Karpas-422 (cell line): ENCODE measurements around the gene PAFAH1B2. TPM values are rescaled to one million over a fixed set of nuclear protein-coding genes. Genes with fewer than 3 reads are reported as not detected.
"Not testable (repeated sequence)": the region's sequence is repeated elsewhere in the genome, so short reads cannot be mapped to it uniquely, and the experiment has no call there.

Source experiments
- DNase-seq: peaks from one replicate; pipeline ENCODE4 v3.0.0-alpha.2; 2015
- H2AFZ ChIP-seq: fragments of 200-600 bp; sonication (generic); 2 replicates; pipeline ENCODE4 v1.6.1; 2014; ENCODE audit warnings: antibody characterized with exemption, low read length, mixed read lengths
- H3K27ac ChIP-seq: fragments of 200-600 bp; sonication (generic); 2 replicates; pipeline ENCODE4 v1.5.1; 2014; ENCODE audit warnings: mild to moderate bottlenecking, low read length, moderate library complexity
- H3K27me3 ChIP-seq: fragments of 200-600 bp; sonication (generic); 2 replicates; pipeline ENCODE4 v1.6.1; 2014; ENCODE audit warnings: low read length, mixed read lengths
- H3K36me3 ChIP-seq: fragments of 200-600 bp; sonication (generic); 2 replicates; pipeline ENCODE4 v1.6.1; 2014; ENCODE audit warnings: low read length, mixed read lengths; ENCODE audit not compliant: insufficient read depth
- H3K4me1 ChIP-seq: fragments of 200-600 bp; sonication (generic); 2 replicates; pipeline ENCODE4 v1.6.1; 2014; ENCODE audit warnings: mild to moderate bottlenecking, low read length, mixed read lengths
- H3K4me2 ChIP-seq: fragments of 200-600 bp; sonication (generic); 2 replicates; pipeline ENCODE4 v1.6.1; 2014; ENCODE audit warnings: low read length, low read depth, mild to moderate bottlenecking; ENCODE audit not compliant: poor library complexity, severe bottlenecking
- H3K4me3 ChIP-seq: fragments of 200-600 bp; sonication (generic); 2 replicates; pipeline ENCODE4 v1.5.1; 2014; ENCODE audit warnings: mild to moderate bottlenecking, antibody characterized with exemption, low read length, mixed read lengths
- H3K79me2 ChIP-seq: fragments of 200-600 bp; sonication (generic); 2 replicates; pipeline ENCODE4 v1.6.1; 2014; ENCODE audit warnings: mild to moderate bottlenecking, low read length, mixed read lengths
- H3K9ac ChIP-seq: fragments of 200-600 bp; sonication (generic); 2 replicates; pipeline ENCODE4 v1.6.0; 2014; ENCODE audit warnings: low read length
- H3K9me2 ChIP-seq: fragments of 200-600 bp; sonication (generic), shearing (Covaris generic); replicated peaks from 2 replicates; pipeline ENCODE4 v1.6.0; 2014; ENCODE audit warnings: mild to moderate bottlenecking, low read length, moderate library complexity; ENCODE audit not compliant: insufficient read depth
- H3K9me3 ChIP-seq: fragments of 300-700, 200-600 bp; sonication (generic); 2 replicates; pipeline ENCODE4 v1.6.1; 2014; ENCODE audit warnings: low read length, mixed read lengths
- H4K20me1 ChIP-seq: fragments of 200-600 bp; sonication (generic); 2 replicates; pipeline ENCODE4 v1.6.1; 2014; ENCODE audit warnings: mild to moderate bottlenecking, antibody characterized with exemption, low read length, low read depth; ENCODE audit not compliant: insufficient read depth
- total RNA-seq: library from RNA; depleted of rRNA; stranded (reverse); fragments of >200 nt; shearing (Covaris generic); gene quantifications from 2 replicates; pipeline ENCODE4 v1.2.3, GENCODE V29; 2014; ENCODE audit warnings: low replicate concordance

The PAFAH1B2 gene
- total RNA-seq, 1 experiment from 2014 or later, result 20.6 TPM

DNA sequence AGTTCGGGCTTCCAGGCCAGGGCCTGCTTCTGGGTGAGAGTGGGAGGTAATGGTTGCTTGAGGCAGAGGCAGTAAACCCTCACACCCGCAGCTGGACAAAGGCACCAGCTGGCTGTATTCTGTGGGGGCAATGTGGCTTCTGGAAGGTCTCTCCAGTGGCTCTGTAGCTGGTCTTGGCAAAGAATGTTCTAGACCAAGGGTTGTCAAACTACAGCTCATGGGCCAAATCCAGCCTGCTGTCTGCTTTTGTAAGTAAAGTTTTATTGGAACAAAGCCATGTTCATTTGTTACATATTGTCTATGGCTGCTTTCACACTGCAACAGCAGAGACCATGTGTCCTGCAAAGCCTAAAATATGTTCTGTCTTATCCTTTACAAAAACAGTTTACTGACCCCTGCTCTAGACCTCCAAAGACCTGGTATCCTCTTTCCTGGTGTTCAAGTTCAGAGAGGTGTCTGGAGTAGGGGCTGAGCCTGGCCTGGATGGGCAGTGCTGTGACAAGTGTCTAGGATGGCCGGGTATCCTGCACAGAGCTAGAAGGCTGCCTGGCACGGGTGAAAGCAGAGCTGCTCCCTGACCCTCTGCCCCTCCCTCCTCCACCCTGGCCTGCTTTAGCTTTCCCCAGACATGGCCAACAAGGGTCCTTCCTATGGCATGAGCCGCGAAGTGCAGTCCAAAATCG is 58.4 kb downstream of the PAFAH1B2 start:
- Histone ChIP-seq H4K20me1 (no peaks in the 10 kb centered on the region), H3K9me2 (no peaks in the 10 kb centered on the region), H3K79me2 (no peaks in the 10 kb centered on the region), H3K9ac (no peak overlapping the region), H3K4me1 (no peaks in the 10 kb centered on the region), H3K36me3 (no peaks in the 10 kb centered on the region), H3K27ac (no peak overlapping the region), H3K4me2 (no peak overlapping the region), H3K27me3 (no peaks in the 10 kb centered on the region), H3K9me3 (no peaks in the 10 kb centered on the region), H2AFZ (no peak overlapping the region), H3K4me3 (no peak overlapping the region)
- DNase-seq, result peak; percentile 38

DNA sequence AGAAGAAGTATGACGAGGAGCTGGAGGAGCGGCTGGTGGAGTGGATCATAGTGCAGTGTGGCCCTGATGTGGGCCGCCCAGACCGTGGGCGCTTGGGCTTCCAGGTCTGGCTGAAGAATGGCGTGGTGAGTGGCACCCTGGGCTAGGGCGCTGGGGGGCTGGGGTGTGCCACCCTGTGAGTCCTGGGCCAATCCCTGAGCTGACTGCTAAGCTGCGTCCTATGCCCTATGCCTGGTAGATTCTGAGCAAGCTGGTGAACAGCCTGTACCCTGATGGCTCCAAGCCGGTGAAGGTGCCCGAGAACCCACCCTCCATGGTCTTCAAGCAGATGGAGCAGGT is 59.0 kb downstream of the PAFAH1B2 start:
- Histone ChIP-seq H3K36me3 (no peaks in the 10 kb centered on the region), H2AFZ (no peak overlapping the region), H3K9me3 (no peaks in the 10 kb centered on the region), H3K4me2 (no peak overlapping the region), H3K9me2 (no peaks in the 10 kb centered on the region), H3K79me2 (no peaks in the 10 kb centered on the region), H4K20me1 (no peaks in the 10 kb centered on the region), H3K4me1 (no peaks in the 10 kb centered on the region), H3K27ac (no peak overlapping the region), H3K4me3 (no peak overlapping the region), H3K9ac (no peak overlapping the region), H3K27me3 (no peaks in the 10 kb centered on the region)
- DNase-seq, result no peak

DNA sequence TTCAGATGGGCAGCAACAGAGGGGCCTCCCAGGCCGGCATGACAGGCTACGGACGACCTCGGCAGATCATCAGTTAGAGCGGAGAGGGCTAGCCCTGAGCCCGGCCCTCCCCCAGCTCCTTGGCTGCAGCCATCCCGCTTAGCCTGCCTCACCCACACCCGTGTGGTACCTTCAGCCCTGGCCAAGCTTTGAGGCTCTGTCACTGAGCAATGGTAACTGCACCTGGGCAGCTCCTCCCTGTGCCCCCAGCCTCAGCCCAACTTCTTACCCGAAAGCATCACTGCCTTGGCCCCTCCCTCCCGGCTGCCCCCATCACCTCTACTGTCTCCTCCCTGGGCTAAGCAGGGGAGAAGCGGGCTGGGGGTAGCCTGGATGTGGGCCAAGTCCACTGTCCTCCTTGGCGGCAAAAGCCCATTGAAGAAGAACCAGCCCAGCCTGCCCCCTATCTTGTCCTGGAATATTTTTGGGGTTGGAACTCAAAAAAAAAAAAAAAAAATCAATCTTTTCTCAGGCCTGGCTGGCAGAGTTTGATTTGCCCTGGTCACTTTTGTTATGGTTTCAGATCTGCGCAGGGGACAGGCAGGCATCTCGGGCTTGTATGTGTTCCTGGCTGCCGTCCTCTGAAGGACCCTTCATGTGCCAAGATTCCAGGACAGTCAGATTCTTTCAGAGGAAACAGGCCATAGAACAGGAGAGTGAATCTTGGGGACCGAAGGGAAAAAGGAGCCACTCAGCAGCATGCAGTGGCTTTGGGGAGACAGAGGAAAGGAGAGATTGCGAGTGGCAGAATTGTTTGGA is 60.4 kb downstream of the PAFAH1B2 start:
- no peaks in the 10 kb centered on the region for H3K4me1 ChIP-seq
- no peaks in the 10 kb centered on the region for H3K27me3 ChIP-seq
- no peaks in the 10 kb centered on the region for H3K9me3 ChIP-seq
- no peaks in the 10 kb centered on the region for H3K36me3 ChIP-seq
- DNase-seq, result peak; percentile 21
- H3K27ac ChIP-seq, result no peak overlapping the region
- H3K9ac ChIP-seq, result no peak overlapping the region
- H2AFZ ChIP-seq, result no peak overlapping the region
- no peaks in the 10 kb centered on the region for H4K20me1 ChIP-seq
- H3K79me2 ChIP-seq, result no peaks in the 10 kb centered on the region
- H3K9me2 ChIP-seq, result no peaks in the 10 kb centered on the region
- no peak overlapping the region for H3K4me3 ChIP-seq
- no peak overlapping the region for H3K4me2 ChIP-seq

DNA sequence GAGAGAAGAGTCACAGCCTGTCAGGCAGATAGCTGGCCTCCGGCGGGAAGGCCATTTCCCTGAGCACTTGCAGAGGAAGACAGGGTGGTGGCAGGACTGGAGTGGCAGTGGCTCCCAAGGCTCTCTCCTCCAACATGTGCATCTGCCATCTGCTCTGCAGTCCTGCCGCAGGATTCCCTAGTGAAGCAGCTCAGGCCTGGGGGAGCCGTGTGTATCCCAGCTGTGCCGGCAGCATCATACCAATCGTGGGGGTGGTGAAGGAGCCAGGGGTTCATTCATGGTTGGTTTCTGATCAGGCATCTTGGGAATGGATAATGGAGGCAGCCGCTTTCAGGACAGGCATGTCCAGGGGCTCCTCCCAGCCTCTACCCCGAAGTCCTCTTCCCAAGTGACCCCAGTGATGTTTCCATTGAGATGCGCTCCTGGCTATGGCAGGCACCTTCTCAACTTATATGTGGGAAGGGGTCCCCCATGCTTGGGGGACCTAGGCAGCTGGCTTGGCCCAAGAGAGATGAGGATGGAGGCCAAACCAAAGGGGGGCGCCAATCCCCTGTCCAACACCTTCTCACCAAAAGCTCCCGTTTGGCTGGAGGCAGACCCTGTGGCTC is 61.2 kb downstream of the PAFAH1B2 start:
- Histone ChIP-seq H2AFZ (no peak overlapping the region), H3K9ac (no peak overlapping the region), H3K4me2 (no peak overlapping the region)

DNA sequence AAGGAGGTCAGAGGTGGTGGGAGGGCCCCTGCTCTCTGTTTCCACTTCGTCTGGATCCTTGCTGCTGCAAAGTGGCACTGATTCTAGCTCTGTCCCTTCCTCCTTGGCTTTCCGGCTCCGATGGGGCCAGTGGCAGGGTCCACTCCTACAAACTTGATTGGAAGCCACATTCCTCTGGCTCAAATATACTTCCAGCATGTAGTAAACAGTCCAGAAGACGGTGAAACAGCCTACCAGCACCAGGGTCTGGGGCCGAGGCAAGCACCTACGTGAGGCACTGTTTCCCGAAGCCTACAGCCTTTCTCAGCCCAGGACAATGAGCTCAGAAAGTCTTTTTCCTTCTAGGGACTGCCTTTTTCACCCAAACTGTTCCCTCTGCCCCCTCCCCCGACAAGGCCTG is 62.0 kb downstream of the PAFAH1B2 start:
- H3K4me3 ChIP-seq, H3K79me2 ChIP-seq, H2AFZ ChIP-seq, H3K4me1 ChIP-seq, H3K4me2 ChIP-seq, H3K27ac ChIP-seq, H3K9me3 ChIP-seq, H3K9me2 ChIP-seq, DNase-seq, H3K9ac ChIP-seq, H3K27me3 ChIP-seq, H4K20me1 ChIP-seq, H3K36me3 ChIP-seq: not testable (repeated sequence)

More for the DNA sequence above, 61.2 kb downstream of the PAFAH1B2 start:
- H3K9me2 ChIP-seq, result no peaks in the 10 kb centered on the region
- H3K9me3 ChIP-seq, result no peaks in the 10 kb centered on the region
- H3K4me3 ChIP-seq, result no peak overlapping the region
- no peaks in the 10 kb centered on the region for H3K27me3 ChIP-seq
- H3K79me2 ChIP-seq, result no peaks in the 10 kb centered on the region
- no peak overlapping the region for H3K27ac ChIP-seq
- H3K4me1 ChIP-seq, result no peaks in the 10 kb centered on the region
- H4K20me1 ChIP-seq, result no peaks in the 10 kb centered on the region
- H3K36me3 ChIP-seq, result no peaks in the 10 kb centered on the region
- DNase-seq, result no peak

- not testable (repeated sequence) for H3K4me3 ChIP-seq, H3K27ac ChIP-seq, H4K20me1 ChIP-seq, H3K27me3 ChIP-seq, H3K9me2 ChIP-seq, H3K79me2 ChIP-seq, H2AFZ ChIP-seq, DNase-seq, H3K9ac ChIP-seq, H3K4me1 ChIP-seq, H3K9me3 ChIP-seq, H3K4me2 ChIP-seq, H3K36me3 ChIP-seq
These were observed 62.8 kb downstream of the PAFAH1B2 start for GRCh38 chr11:117206859-117207258.

DNA sequence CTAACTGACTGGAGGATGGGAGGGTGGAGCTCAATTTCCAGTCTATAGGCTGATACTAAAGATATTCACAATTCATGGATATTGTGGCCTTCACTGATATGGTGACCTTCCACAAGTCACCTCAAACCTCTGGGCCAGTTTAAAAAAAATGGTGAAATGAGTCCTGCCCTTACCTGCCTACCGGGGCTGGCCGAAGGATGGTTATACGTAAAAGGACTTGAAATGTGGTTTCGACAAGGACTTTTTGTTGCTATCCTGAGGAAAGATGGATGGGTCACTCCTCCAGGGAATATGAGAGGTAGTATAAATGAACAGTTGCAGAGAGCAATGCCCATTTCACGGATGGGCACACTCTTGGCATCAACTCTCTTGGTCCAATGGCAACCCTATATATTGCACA is 63.4 kb downstream of the PAFAH1B2 start:
- not testable (repeated sequence) for H3K79me2 ChIP-seq, DNase-seq, H3K4me1 ChIP-seq, H3K9me3 ChIP-seq, H2AFZ ChIP-seq, H3K36me3 ChIP-seq, H3K4me2 ChIP-seq, H4K20me1 ChIP-seq, H3K4me3 ChIP-seq, H3K27ac ChIP-seq, H3K9me2 ChIP-seq, H3K27me3 ChIP-seq, H3K9ac ChIP-seq

GRCh38 chr11:117208710-117209109 is 64.6 kb downstream of the PAFAH1B2 start:
- H3K36me3 ChIP-seq, H3K4me2 ChIP-seq, H3K79me2 ChIP-seq, DNase-seq, H3K27me3 ChIP-seq, H3K9me2 ChIP-seq, H3K27ac ChIP-seq, H3K4me1 ChIP-seq, H3K9me3 ChIP-seq, H3K4me3 ChIP-seq, H3K9ac ChIP-seq, H4K20me1 ChIP-seq, H2AFZ ChIP-seq: not testable (repeated sequence)
